Measurements from ENCODE around the gene HECTD4.

- TF ChIP-seq CTCF (IDR thresholded peaks at IDR 0.05) (no peak), SIN3A (IDR thresholded peaks at IDR 0.05; ENCODE audit: borderline replicate concordance, insufficient read depth, low read depth, low read length) (no peak), REST (IDR thresholded peaks at IDR 0.05; ENCODE audit: insufficient read depth in 1 of 2, low read depth in 2 of 2, low read length in 1 of 2) (no peak)
Observed at GRCh38 chr12:112304436-112304835, 77.8 kb downstream of the HECTD4 start.

Data from Panc1 (cell line).